ENCODE measurements around the gene XPO4.

XPO4 gene

DNA sequence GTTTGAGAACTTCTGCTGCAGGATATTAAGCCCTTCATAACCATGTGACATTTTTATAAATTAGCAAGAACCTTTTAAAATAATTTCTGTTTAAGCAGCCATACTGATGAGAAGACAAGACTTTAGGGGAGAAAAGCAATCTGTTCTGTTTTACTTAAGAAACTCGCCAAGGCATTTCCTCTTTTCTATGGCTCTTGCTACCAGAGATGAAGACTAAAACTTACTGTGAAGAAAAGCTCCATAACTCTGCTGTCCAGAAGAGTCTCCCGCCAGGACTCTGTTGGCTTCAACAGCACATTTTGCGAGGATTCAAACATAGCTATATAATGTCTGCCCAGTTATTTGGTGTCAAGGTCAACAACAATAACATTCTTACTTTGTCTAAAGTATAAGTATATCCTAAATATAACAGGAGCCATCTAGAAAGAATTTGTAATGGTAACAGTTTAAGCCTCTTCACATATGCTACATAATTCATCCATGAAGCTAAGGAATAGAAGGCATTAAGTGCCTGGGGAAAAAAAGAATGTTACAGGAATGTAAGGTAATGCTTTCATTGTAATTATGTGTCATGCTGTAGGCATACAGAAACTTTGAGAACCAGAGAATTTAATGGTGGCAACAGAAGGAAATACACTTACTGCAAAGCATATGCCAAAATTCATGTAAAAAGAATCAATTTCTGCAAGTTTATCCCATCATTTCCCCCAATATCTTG is 75.5 kb downstream of the XPO4 start:
- DNase-seq = no peak

DNA sequence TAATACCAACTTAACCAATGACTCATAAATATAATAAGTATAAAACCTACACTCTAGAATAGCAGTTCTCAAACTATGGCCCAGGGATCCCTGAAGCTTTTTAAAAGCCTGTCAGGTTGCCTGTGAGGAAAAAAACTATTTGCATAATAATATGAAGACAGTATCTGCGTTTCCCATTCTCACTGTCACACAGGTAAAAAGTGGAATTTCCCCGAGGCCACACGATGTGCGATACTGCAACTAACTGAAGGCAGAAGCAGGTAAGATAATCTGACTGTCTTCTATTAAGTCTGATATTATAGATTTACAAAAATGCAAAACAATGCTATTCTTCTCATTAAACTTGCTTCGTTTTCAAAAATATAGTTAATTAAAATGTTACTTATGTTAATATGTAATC is 76.2 kb downstream of the XPO4 start:
- no peak for DNase-seq

DNA sequence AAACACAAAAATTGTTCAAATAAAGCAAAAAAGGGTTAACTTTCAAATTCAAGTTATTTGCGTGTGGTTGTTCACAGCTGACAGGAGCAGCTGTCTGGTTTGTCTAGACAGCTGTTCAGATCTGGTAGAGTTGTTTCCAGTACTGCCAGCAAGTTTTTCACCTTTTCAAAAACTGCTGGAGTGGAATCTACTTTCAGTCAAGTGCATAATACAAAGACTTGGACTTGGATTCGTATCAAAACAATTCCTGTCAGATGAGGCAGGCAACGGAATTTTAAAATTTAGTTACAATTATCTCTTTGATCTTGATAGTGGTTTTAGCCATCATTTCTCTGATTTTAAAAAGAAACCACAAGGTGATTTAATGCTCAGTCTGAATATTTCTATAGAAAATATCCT is 77.1 kb downstream of the XPO4 start:
- DNase-seq = peak; percentile 63

DNA sequence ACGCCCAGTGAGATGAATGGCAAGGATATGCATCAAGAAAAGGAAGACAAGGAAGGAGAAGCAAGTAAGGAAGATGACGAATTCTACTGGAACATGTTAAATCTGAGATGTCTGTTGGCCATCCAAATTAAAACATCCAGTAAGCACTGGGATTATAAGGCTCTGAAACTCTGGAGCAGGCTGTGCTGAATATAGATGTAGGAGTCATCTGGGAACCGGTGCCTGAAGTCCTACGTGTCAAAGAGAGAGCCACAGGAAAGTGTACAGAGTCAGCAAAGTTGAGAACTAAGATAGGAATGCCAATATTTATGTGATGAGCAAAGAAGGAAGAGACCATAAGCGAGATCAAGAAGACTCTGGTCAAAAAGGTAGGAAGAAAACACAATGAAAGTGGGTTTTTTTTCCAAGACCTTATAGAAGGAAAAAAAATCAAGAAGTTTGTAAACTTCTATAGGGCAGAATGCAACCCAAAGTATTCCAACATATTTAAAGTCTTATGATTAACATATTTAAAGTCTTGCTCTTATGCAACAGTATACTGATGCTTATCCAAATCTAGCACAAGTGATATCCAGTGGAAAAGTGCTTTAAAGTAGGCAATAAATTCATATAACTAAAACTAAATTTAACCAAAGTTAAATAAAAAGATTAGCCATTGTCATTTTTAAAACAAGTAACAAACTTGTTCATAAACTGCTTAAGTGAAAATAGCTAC is 77.6 kb downstream of the XPO4 start:
- no peak for DNase-seq

DNA sequence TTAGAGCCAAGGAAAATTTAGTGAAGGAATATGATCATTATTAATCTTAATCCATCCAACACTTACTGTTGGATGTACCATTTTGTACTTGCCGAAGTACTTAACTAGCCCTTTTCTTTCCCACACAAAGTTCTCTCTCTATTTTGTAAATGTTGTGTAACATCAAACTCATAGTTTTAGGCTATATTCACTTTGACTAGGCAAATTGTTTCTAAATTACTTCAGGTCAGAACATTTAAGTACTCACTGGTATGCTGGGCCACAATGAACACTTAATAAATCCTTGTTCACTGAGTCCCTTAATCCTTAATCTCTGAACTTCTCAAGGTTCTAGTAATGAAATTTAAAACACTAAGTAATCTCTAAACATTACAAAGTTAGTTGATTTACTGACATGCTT is 79.5 kb downstream of the XPO4 start:
- DNase-seq = no peak

DNA sequence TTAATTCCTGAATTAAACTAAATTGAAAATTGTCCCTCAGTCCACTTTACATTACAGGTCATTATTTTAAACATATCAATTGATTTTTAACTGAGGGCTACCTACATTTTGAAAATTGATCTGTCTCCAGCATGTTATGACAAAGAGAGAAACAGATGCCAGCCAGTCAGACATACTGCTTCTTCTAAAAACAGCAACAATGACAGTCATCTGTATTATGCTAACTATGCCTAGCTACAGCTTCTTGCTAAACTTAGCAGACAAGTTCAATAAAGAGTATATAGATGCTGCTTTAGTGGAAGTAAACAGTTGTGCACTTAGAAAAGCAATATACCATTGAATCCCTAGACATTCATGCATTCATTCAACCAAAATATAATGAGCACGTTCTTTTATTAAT is 80.1 kb downstream of the XPO4 start:
- DNase-seq = no peak

DNA sequence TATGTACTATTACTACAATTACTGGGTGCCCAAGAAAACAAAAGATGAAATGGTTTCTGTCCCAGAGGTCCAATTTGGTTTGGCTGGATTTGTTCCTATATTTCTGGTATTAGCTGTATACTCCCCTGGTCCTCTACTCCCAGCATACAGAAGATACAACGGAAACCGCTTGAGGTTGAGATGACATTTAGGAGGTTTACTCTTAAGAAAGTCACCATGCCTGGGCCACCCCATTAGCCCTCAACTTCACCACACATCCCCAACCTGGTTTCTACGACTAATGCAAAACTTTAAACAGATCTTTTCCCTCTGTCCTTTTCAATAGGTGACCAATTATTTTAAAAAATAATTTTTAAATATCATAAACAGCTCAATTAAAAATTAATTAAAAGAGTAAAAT is 82.8 kb downstream of the XPO4 start:
- no peak for DNase-seq

DNA sequence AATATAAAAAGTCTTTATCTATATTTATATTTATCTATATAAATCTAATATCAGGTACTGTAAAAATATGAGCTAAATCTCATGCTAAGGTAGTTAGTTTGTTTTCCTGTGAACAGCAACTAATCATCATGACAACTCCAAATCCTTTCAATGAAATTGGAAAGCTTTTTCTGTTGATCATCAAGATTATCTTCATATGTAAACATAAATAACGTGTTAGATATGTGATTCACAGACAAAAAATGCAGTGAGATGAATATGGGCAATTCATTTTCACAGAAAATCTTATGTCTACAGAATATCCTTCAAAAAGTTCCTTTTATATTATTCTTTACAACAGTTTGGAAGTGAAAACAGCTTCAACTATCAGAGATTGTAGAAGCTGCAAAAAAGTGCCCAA is 87.1 kb downstream of the XPO4 start:
- DNase-seq = no peak

DNA sequence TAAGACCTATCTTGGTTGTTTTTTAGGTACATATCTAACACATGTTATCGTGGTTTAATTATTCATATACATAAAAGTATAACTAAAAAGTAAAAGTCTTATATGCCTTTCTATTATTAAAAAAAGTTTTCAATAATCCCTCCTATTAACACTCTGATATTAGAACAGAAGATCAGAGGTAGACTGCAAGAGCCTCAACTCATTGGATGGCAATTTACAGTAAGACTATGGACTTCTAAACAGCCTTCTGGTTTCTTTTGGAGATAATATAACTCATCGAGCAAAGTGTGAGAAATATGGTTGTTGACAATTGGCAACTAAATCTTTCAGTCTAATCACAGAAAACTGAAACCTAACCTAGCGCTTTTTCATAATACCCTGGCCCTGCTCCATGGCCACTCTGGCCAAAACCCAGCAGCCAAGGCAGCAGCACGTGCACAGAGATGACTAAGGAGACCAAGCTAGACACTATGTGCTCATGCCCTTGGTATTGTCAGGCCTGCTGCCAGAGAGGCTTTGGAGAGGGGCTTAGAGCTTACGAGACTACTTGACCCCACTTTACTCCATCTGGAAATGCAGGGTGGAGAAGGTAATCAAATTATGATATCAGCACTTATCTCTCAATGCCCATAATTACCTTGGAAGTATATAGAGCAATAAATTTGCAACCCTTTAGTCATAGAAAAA is 88.2 kb downstream of the XPO4 start:
- no peak for DNase-seq

DNA sequence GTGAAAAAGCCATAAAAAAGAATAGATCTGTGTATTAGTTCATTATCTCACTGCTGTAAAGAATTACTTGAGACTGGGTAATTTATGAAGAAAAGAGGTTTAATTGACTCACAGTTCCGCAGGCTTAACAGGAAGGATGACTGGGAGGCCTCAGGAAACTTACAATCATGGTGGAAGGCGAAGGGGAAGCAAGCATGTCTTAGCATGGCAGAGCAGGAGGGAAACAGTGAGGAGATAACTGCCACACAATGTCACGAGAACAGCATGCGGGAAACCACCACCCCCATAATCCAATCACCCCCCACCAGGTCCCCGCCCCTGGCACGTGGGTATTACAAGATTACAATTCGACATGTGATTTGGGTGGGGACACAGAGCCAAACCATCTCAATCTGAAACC is 89.7 kb downstream of the XPO4 start:
- DNase-seq = no peak

DNA sequence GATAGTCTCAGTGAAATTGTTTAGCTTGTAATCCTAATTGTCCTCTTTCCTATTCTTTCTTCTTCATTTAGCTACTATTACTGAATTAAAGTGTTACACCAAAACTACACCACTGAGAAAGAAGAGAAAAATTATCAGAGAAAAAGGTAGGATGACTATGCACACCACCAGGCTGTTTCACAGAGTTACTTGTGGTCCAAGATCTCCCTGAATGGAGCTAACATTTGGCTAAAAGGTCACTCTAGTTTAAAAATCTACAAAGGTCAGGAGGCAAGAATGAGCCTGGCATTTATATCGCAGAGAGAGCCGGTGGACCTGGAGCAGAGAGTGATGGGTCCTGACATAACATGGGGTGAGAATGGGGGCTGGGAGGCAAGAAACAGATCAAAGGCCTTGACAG is 91.7 kb downstream of the XPO4 start:
- no peak for DNase-seq

DNA sequence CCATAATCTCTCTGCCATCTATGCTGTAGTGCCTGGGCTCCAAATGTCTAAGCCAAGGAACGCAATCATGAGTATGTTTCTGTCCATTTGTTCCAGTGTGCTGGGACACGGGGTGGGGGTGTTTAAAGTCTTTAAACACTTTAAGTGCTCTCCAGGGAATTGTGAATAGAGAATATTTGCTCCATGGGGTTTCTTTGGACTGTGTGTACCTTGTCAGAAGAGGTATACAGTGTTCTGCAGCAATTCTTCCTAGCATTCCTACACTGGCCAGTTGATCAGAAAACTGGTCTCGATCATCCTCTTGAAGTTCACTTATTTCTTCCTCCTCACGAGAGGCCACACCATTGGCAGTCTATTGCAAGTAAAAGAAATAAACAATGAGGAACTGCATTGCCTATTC is 93.7 kb downstream of the XPO4 start:
- no peak for DNase-seq

DNA sequence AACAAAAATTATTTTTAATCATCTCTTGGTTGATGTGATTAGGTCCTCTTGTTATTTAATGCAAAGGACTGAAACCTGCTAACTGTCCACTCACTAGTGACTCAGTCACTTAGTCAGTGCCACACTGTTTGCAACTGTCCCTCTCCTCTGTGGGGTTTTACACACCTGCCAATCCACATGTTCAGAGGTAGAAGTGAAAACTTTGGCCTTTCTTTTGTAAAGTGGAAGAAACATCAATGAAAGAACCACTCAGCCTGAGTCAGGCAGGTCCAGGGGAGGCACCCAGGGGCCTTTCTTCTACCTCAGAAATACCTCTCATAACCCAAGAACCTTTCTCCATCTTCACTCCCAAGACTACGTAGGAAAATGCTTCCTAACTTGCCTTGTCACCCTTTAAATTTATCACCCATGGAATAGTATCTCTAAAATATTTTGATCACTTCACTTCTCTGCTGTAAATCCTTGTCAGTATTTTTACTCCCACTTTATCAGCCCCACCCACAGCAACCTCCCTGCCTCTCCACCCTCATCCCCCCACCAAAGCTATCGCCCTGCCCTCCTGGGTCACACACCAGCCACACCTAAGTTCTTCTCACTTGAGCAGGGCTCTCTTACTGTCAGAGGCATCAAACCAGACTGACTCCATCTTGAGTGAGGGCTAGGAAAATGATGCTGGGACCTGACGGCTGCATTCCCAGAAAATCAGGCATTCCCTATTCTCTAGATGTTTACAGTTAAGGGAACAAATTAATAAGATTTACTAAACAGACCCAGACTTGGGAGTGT is 99.2 kb downstream of the XPO4 start:
- DNase-seq = no peak

DNA sequence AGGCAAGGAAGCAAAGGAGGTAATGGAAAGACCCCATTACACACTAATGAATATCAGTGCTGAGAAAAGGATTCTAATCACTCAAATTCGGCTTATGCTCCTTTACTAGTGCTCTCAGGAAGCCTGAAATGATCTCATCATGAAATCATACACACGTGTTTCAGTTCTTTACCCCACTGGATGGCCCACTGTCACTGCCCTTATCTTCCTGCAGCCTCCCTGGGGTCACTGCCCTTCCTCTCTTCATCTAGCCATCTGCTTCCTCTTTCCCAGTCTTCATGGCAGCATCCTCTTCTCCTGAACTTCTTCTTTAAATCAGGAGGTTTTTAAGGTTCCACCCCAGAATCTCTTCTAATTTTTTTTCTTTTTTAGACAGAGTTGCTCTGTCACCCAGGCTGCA is 100.8 kb downstream of the XPO4 start:
- DNase-seq = no peak

DNA sequence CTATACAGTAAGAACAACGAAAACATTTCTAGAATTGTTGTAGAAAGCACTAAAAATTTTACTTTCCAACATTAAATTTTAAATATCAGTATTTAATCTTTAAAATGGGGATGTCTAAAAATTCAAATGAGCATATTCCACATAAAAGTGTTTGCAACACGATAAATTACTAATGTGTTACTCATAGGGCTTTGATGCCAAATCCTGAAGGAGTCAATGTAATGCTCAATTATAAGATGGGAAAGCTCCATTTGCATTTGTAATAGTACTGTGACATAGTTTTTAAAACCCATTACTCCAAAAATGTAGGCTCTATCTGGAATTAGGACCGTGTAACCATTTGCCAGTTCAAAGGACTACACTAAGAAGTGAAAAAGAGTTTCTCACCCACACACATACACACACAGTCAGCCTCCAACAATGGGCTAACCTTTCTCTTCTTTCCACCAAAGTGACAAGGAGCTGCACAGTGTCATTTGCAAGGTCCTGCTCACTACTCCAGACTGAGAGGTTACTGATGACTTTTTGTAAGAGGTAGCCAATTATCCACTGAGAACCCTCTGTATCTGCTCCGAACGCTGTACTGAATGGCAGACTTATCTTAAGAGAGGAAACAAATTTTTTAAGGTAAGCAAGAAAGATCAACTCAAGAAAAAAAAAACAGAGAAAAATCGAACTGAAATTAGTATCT is 102.7 kb downstream of the XPO4 start:
- DNase-seq = no peak

DNA sequence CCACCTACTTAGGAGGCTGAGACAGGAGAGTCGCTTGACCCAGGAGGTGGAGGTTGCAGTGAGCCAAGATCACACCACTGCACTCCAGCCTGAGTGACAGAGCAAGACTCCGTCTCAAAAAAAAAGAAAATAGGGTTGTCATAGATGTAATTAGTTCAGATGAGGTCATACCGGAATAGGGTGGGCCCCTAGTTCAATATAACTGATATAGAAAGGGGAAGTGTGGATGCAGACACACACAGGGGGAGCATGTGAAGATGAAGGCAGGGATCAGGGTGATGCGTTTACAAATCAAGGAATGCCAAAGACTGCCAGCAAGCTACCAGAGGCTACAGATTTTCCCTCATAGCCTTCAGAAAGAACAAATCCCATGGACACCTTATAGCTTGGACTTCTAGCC is 104.5 kb downstream of the XPO4 start:
- no peak for DNase-seq

DNA sequence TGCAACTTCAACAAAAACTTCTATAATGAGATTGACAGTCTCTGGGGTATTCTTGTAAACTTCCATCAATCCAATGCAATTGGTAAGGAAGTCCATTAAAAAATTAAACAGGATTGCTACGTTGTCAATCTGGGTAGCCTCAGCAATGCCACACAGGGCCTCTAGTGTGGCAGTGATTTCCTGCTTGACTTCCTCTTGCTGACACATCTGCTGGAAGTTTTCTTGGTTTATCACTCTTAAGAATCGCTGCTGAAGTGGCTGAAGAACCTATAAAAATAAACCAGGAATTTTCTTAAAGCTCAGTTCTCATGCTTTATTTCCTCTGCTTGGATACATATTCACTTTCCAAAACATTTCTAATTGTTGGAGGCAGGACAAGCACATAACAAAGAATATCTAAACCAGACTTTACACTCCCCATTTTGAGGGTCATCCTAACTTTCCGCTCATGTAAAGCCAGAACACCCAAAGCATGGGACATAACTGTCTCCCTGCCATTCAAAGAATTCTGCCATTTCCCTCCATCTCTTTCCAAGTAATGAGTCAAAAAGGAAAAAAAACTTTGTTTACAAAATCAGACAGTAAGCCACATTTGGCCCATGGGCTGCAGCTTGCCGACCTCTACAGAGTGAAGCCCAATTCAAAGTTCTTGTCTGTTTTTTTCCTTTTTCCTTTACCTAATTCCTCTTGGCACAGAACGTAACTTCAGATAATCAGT is 105.6 kb downstream of the XPO4 start:
- no peak for DNase-seq

DNA sequence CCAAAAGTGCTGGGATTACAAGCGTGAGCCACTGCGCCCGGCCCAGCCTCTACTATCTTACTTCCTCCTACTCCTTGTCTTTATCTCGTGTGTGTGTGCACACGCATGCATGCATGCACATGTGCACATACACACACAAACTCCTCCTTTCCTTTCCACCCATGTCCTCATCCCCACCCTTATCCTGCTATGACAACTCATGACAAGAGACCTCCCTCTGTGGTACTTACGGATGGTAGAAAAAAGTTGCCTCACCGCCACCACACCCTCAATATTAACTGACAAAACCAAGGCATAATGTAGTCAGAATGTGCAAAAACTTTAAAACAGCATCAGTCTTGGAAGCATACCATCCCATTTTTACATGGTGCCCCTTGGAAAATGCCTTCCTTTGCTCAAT is 112.9 kb downstream of the XPO4 start:
- no peak for DNase-seq

DNA sequence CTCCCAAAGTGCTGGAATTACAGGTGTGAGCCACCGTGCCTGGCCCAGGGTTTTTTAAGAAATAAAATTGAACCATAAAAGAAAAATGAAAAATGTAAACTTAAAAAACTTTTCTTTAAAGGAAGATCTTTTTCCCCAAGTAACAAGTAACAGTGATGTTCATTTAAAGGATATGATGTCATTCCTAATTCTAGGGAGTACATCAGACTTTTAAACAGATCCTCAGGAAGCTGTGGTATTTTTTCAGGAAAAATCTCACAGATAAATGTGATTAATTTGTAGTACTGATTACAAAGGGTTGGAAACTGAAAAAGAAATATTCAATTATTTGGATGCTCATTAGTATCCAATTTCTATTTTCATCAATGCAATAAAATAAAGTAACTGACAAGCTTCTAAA is 114.2 kb downstream of the XPO4 start:
- no peak for DNase-seq

DNA sequence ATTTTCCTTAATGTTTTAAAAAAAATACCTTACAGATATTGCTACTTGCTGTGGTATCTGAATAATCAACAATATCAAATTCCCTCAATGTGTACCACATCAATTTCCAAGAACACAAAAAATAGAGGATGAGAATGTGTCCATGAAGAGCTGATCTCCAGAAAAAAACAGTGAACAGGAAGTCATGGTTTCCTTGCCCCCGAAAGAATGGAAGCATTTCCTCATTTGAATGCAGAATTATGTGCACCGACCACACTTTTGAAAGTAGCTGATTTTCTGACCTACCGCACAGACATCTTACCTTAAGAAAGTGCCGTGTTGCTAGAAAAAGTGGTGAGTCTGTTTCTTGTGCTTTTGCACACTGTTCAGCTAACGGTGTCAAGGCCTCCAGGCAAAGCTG is 115.4 kb downstream of the XPO4 start:
- no peak for DNase-seq

DNA sequence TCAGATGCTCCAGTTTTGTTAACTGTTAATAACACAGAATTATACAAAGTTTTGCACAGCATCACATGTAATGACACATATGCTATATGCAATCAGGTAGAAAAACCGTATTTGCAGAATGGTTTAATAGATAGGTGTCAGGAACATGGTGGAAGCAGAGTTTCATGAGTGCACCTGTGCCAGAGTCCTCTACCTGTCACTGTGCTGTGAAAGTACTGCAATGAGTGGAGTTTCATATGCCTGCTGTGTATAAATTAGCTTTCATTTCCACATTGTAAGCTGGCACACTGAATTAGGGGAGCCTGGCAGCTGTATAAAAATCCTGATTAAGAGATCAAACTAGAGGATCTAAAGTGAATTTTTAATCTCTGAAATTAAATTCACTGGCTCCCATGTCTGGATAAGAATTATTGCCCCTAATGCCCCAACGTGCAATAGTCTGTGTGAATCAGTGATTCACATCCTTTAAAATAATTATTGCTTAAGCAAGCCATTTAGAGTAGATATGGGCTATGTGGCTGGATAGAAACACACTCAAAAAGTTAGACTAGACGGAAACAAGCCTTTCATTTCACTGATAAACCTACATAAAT is 120.3 kb downstream of the XPO4 start:
- no peak for DNase-seq

DNA sequence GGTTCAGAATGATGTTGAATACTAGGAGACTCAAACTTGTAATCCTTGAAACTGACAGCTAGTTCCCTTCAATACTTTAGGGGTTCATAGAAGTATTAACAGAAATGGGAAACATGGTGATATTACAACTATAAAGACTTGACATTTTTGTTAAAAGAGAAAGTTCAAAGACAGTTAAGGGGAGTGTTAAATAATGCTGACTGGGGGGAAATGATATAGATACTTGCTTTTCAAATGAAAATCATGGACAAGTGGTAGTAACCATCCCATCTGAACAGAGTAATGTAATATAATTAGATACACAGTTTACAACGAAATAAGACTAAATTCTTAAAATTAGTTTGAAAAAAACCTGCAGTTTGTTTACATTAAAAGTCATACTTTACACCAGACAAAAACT is 122.2 kb downstream of the XPO4 start:
- DNase-seq = no peak

Measured in NCI-H2171 treated with DMSO at 0.1 percent for 48 hours (cell line).